SK-N-SH treated with all-trans-retinoic acid at 6 μM for 48 hours (cell line): ENCODE measurements around the gene OR6K6.

ENCODE experiments used
- ARNTL ChIP-seq: fragments of 450-650 bp; formaldehyde crosslinking; IDR thresholded peaks from 2 replicates; pipeline ENCODE4 v1.5.0; 2020; ENCODE audit warnings: low read depth, mild to moderate bottlenecking, moderate library complexity, borderline replicate concordance
- BACH2 ChIP-seq: fragments of 250-450 bp; sonication (Bioruptor Pico); IDR thresholded peaks from 2 replicates; pipeline ENCODE4 v1.9.0; 2021; ENCODE audit warnings: mild to moderate bottlenecking, borderline replicate concordance
- CSDC2 ChIP-seq: fragments of 250-450 bp; sonication (Bioruptor Pico); IDR thresholded peaks from 2 replicates; pipeline ENCODE4 v1.5.0; 2020; ENCODE audit warnings: mild to moderate bottlenecking, moderate library complexity
- ESRRG ChIP-seq: fragments of 250-450 bp; sonication (Bioruptor Pico); IDR thresholded peaks from 2 replicates; pipeline ENCODE4 v1.6.1; 2021; ENCODE audit warnings: mild to moderate bottlenecking
- ISL1 ChIP-seq: fragments of 250-450 bp; sonication (Bioruptor Pico); IDR thresholded peaks from 2 replicates; pipeline ENCODE4 v2.1.2; 2022; ENCODE audit warnings: mild to moderate bottlenecking, moderate library complexity
- OSR1 ChIP-seq: fragments of 250-450 bp; sonication (Bioruptor Pico); IDR thresholded peaks from 2 replicates; pipeline ENCODE4 v1.8.0; 2022; ENCODE audit warnings: moderate library complexity, mild to moderate bottlenecking, inconsistent platforms
- PPARA ChIP-seq: fragments of 250-450 bp; sonication (Bioruptor Pico); IDR thresholded peaks from 2 replicates; pipeline ENCODE4 v1.5.0; 2020; ENCODE audit warnings: mild to moderate bottlenecking, borderline replicate concordance
- RARB ChIP-seq: fragments of 250-450 bp; sonication (Bioruptor Pico); IDR thresholded peaks from 2 replicates; pipeline ENCODE4 v1.8.0; 2021; ENCODE audit warnings: mild to moderate bottlenecking, moderate library complexity
- TSHZ2 ChIP-seq: fragments of 250-450 bp; sonication (Bioruptor Pico); IDR thresholded peaks from 2 replicates; pipeline ENCODE4 v1.5.0; 2020; ENCODE audit warnings: mild to moderate bottlenecking, moderate library complexity
- ZC3H10 ChIP-seq: fragments of 250-450 bp; sonication (Bioruptor Pico); IDR thresholded peaks from 2 replicates; pipeline ENCODE4 v1.5.1; 2021; ENCODE audit warnings: mild to moderate bottlenecking, moderate library complexity
- ZFP3 ChIP-seq: fragments of 250-450 bp; sonication (Bioruptor Pico); IDR thresholded peaks from 2 replicates; pipeline ENCODE4 v1.5.0; 2020; ENCODE audit warnings: mild to moderate bottlenecking, moderate library complexity
- ZFP30 ChIP-seq: fragments of 450-650 bp; formaldehyde crosslinking; IDR thresholded peaks from 2 replicates; pipeline ENCODE4 v1.5.0; 2022; ENCODE audit warnings: mild to moderate bottlenecking, moderate library complexity
- ZNF565 ChIP-seq: fragments of 450-650 bp; formaldehyde crosslinking; conservative IDR thresholded peaks from 2 replicates; pipeline ENCODE4 v1.5.0; 2020; ENCODE audit warnings: low read depth, mild to moderate bottlenecking, moderate library complexity
- TF ChIP-seq, protein P1 (sequence below): fragments of 250-450 bp; sonication (Bioruptor Pico); IDR thresholded peaks from 2 replicates; pipeline ENCODE4 v1.8.0; 2020; ENCODE audit warnings: mild to moderate bottlenecking, moderate library complexity, borderline replicate concordance

GRCh38 chr1:158711098-158711497 lies 43.4 kb upstream of the OR6K6 start:
- TF ChIP-seq BACH2 (CRISPR knock-in tag) (no peak), ZFP3 (no peak), OSR1 (CRISPR knock-in tag) (no peak), RARB (no peak), ISL1 (CRISPR knock-in tag) (no peak), ZFP30 (CRISPR knock-in tag) (no peak), CSDC2 (no peak), TSHZ2 (CRISPR knock-in tag) (no peak), ARNTL (CRISPR knock-in tag) (no peak), PPARA (CRISPR knock-in tag) (no peak), ZC3H10 (no peak), ZNF565 (CRISPR knock-in tag) (no peak), ESRRG (CRISPR knock-in tag) (no peak)
- TF ChIP-seq, protein P1, sequence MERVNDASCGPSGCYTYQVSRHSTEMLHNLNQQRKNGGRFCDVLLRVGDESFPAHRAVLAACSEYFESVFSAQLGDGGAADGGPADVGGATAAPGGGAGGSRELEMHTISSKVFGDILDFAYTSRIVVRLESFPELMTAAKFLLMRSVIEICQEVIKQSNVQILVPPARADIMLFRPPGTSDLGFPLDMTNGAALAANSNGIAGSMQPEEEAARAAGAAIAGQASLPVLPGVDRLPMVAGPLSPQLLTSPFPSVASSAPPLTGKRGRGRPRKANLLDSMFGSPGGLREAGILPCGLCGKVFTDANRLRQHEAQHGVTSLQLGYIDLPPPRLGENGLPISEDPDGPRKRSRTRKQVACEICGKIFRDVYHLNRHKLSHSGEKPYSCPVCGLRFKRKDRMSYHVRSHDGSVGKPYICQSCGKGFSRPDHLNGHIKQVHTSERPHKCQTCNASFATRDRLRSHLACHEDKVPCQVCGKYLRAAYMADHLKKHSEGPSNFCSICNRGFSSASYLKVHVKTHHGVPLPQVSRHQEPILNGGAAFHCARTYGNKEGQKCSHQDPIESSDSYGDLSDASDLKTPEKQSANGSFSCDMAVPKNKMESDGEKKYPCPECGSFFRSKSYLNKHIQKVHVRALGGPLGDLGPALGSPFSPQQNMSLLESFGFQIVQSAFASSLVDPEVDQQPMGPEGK = no peak
